Brain microvascular endothelial cell (primary cell): ENCODE data around the gene WASF2.

Source experiments
- DNase-seq: peaks from one replicate; pipeline ENCODE4 v3.0.0-alpha.2; 2020
- H3K27ac ChIP-seq: fragments of 250-450 bp; sonication (Bioruptor Pico); 2 replicates; pipeline ENCODE4 v1.5.1; 2020; ENCODE audit warnings: mild to moderate bottlenecking, moderate library complexity
- H3K27me3 ChIP-seq: fragments of 250-450 bp; sonication (Bioruptor Pico); replicated peaks from 2 replicates; pipeline ENCODE4 v1.5.1; 2020; ENCODE audit warnings: mild to moderate bottlenecking
- H3K36me3 ChIP-seq: fragments of 250-450 bp; sonication (Bioruptor Pico); replicated peaks from 2 replicates; pipeline ENCODE4 v1.5.1; 2020; ENCODE audit warnings: mild to moderate bottlenecking
- H3K4me3 ChIP-seq: 2 replicates; pipeline ENCODE4 v1.5.1; 2011; ENCODE audit warnings: low read depth, mild to moderate bottlenecking, control low read depth, low read length, moderate library complexity
- CTCF ChIP-seq: IDR thresholded peaks from 2 replicates; pipeline ENCODE4 v1.5.1; 2011; ENCODE audit warnings: low read depth, mild to moderate bottlenecking, moderate library complexity, low read length, control low read depth, inconsistent platforms; ENCODE audit errors: missing control alignments
- in situ Hi-C: cut with HindIII; loops from 2 replicates; pipeline ENCODE4 v1.10.0; 2017; ENCODE audit warnings: low sequenced_read_pairs, low pct_ligation_motif_present

Gene WASF2

GRCh38 chr1:27403931-27404330 lies 86.0 kb downstream of the WASF2 start:
- H3K4me3 ChIP-seq: no peak overlapping the region
- in situ Hi-C loops: loop anchor here (25.0 kb wide), 1 partner anchor 158 kb away; no protein-coding TSS in a partner anchor
- peaks cover 18% of the 10 kb centered on the region for H3K36me3 ChIP-seq
- no peak for DNase-seq
- no peaks in the 10 kb centered on the region for H3K27me3 ChIP-seq
- no peak for TF ChIP-seq CTCF
- H3K27ac ChIP-seq: no peak overlapping the region

GRCh38 chr1:27403065-27403726 lies 86.8 kb downstream of the WASF2 start:
- TF ChIP-seq CTCF: peak; percentile 55
- H3K27ac ChIP-seq: no peak overlapping the region
- peaks cover 16% of the 10 kb centered on the region for H3K36me3 ChIP-seq
- in situ Hi-C loops: loop anchor here (25.0 kb wide), 1 partner anchor 159 kb away; no protein-coding TSS in a partner anchor
- no peaks in the 10 kb centered on the region for H3K27me3 ChIP-seq
- no peak overlapping the region for H3K4me3 ChIP-seq
- no peak for DNase-seq

GRCh38 chr1:27402349-27402754 lies 87.6 kb downstream of the WASF2 start:
- peak; percentile 75 for TF ChIP-seq CTCF
- Histone ChIP-seq H3K36me3 (peaks cover 8% of the 10 kb centered on the region), H3K4me3 (no peak overlapping the region), H3K27ac (no peak overlapping the region), H3K27me3 (no peaks in the 10 kb centered on the region)
- DNase-seq: no peak
- in situ Hi-C loops: loop anchor here (25.0 kb wide), 1 partner anchor 160 kb away; no protein-coding TSS in a partner anchor

- Histone ChIP-seq H3K27me3 (no peaks in the 10 kb centered on the region), H3K36me3 (no peaks in the 10 kb centered on the region), H3K4me3 (no peak overlapping the region), H3K27ac (no peak overlapping the region)
- no peak for TF ChIP-seq CTCF
- DNase-seq: no peak
- in situ Hi-C loops: loop anchor here (25.0 kb wide), 1 partner anchor 161 kb away; no protein-coding TSS in a partner anchor
Measured at GRCh38 chr1:27400963-27401341, 89.0 kb downstream of the WASF2 start.

GRCh38 chr1:27400082-27400962 lies 89.6 kb downstream of the WASF2 start:
- DNase-seq: no peak
- no peak for TF ChIP-seq CTCF
- in situ Hi-C loops: loop anchor here (25.0 kb wide), 1 partner anchor 162 kb away; no protein-coding TSS in a partner anchor
- H3K27ac ChIP-seq: no peak overlapping the region
- H3K4me3 ChIP-seq: no peak overlapping the region
- H3K36me3 ChIP-seq: no peaks in the 10 kb centered on the region
- H3K27me3 ChIP-seq: no peaks in the 10 kb centered on the region
